Measurements from ENCODE around the gene LLGL2.
"Not testable (repeated sequence)": the region's sequence is repeated elsewhere in the genome, so short reads cannot be mapped to it uniquely, and the experiment has no call there.

Gene LLGL2

DNA sequence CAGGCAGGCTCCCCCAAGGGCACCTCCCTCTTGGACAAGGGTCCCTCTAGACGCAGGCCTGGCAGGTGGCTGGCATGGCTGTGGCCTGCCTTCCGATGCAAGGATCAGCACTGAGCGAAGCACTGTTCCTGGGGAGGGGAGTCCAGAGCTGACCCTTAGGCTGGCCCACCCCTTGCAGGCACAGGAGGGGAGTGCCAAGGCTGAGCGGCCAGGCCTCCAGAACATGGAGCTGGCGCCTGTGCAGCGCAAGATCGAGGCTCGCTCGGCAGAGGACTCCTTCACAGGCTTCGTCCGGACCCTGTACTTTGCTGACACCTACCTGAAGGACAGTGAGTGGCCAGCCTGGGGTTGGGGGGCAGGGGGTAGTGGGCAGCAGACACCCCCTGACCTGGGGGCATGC, 45.3 kb downstream of the LLGL2 start:
- DNase-seq (ENCODE audit: low spot score) = no peak

DNA sequence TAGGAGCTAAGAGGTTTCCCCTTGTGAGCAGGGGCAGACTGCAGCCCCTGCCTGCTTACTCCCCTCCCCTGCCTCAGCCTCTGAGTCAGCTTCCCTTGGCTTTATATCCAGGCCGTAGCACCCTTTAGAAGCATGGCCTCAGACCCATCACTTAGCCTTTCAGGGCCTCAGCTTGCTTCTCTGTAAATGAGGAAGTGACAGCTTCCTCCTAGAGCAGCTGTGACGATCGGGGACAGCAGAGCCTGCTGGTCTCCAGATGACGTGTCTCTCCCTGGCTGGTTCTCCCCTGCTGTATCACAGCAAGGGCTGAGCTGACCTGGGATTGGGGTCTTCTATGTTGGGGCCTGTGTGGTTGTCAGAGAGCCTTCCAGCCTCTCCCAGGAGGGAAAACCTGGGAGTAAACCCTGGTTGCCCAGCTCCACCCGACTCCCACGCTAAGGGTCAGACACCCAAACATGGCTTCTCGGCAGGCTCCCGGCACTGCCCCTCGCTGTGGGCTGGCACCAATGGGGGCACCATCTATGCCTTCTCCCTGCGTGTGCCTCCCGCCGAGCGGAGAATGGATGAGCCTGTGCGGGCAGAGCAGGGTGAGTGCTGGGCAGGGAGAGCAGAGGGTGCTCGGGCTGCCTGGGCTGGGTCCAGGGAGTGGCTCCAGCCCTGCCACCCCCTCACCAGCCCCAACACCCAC, 45.8 kb downstream of the LLGL2 start:
- peak; percentile 9 for DNase-seq (ENCODE audit: low spot score)

DNA sequence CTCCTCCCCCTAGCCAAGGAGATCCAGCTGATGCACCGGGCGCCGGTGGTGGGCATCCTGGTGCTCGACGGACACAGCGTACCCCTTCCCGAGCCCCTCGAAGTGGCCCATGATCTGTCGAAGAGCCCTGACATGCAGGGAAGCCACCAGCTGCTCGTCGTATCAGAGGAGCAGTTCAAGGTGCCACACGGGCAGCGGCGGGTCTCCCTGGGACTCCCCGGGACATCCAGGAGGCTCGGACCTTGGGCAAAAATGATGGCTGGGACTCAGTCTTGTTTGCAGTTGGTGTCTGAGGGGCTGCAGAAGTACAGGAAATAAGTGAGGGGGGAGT, 46.4 kb downstream of the LLGL2 start:
- DNase-seq (ENCODE audit: low spot score) = no peak

DNA sequence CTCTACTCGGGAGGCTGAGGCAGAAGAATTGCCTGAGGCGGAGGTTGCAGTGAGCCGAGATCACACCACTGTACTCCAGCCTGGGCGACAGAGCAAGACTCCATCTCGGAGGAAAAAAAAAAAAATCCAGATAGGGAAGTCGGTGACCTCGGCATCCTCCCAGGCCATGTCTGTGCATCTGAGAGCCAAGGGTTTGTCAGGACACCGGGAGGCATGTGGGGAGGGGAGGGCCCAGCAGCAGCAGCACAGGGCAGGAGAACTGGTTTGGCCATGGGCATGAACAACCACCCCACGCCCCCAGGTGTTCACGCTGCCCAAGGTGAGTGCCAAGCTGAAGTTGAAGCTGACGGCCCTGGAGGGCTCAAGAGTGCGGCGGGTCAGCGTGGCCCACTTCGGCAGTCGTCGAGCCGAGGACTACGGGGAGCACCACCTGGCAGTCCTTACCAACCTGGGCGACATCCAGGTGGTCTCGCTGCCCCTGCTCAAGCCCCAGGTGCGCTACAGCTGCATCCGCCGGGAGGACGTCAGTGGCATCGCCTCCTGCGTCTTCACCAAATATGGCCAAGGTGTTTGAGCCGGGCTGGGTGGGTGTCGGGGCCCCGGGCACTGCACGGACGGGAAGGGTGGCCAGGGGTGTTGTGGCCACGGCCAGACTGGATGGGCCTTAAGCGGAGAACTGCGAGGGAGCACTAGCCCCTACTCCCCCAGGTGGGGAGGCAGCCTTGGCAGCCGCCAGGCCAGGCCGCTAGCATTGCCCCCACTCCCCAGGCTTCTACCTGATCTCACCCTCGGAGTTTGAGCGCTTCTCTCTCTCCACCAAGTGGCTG, 47.4 kb downstream of the LLGL2 start:
- DNase-seq (ENCODE audit: low spot score) = no peak

DNA sequence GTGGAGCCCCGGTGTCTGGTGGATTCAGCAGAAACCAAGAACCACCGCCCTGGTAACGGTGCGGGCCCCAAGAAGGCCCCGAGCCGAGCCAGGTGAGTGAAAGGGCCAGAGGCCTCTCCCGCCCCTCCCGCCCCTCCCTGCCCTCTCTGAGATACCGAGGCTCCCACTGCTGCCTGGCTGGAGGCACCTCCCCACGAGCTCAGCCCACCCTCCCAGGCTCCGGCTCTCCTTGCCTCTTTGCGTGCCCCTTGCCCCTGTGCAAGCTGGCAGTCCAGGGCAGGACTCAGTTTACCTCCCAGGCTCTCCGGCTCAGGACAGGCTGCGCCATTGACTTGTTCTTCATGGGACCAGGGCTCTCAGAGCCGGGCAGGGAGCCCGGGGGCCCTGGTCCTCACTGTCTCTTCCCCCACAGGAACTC, 48.1 kb downstream of the LLGL2 start:
- no peak for DNase-seq (ENCODE audit: low spot score)

DNA sequence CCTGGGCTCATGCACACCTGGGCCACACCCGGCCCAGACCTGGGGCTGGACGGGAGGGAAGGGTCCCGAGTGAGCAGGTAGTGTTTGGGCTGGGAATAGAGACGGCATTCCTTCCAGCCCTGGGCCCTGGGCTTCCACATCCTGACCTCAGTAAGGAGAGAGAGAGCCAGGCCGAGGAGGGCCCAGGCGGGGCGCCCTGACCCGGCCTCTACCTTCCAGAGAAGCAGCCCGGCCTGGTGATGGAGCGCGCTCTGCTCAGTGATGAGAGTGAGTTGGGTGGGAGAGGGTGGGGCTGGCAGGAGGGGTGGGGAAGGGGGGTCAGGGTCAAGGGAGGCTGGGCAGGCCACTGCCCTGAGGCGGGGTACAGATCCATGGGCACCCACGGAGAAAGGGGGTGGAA, 48.5 kb downstream of the LLGL2 start:
- no peak for DNase-seq (ENCODE audit: low spot score)

DNA sequence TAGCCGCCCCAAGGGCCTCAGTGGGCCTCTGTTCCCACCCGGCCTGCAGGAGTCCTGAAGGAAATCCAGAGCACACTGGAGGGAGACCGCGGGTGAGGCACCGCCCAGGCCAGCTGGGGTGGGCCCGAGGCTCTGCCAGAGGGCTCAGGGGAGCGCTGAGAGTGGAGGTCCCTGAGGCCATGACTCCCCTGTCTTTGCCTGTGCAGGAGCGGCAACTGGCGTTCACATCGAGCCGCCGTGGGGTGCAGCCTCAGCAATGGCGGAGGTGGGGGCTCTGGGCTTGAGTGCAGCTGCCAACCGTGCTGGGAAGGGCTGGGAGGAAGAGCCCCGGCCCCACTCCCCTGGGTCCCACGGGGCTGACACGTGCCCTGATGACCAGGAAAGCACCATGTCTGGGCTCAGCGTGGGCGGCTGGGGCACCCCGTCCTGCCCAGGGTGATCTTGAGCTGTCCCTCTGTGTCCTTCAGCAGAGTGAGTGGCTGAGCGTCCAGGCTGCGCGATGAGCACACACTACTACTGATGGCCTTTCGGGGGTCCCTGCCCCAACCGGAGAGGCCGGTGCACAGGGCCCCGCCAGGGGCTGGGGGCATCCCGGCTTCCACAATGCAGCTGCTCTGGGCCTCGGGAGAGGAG, 49.0 kb downstream of the LLGL2 start:
- no peak for DNase-seq (ENCODE audit: low spot score)

DNA sequence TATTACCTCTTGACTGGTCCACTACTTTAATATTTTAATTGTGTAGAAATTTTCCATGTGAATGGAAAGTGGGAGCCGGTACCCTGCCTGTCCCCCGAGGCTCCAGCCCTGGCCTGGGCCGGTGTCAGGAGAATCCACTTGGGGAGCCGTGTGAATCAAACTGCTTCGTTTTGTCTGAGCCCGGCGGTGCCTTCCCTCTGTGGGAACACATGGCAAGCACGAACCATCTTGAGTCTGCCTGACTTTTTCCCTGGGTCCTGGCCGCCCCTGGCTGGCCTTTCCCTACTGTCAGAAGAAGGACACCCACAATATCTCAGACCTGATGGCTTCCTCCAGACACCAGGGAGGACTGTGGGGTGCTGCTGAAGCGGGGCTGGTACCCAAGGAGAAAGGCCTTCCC, 49.7 kb downstream of the LLGL2 start:
- DNase-seq (ENCODE audit: low spot score) = no peak

DNA sequence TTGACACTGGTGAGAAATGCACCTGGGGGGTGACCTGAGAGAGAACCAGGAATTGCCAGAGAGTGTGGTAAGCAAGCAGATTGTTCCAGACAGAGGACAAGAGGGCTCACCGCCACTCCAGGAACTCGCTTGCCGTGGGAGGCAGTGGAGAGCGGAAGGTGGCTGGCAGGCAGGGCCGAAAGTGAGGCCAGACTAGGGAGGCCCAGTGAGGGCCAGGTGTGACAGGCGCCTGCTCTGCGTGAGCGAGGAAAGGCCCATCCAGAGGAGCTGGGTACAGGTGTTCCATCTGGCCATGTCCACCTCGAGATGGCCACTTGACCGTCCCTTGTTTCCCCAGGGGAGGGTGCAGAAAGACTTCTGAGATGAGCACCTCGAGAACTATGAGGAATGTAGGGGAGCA, 50.2 kb downstream of the LLGL2 start:
- DNase-seq (ENCODE audit: low spot score) = no peak

DNA sequence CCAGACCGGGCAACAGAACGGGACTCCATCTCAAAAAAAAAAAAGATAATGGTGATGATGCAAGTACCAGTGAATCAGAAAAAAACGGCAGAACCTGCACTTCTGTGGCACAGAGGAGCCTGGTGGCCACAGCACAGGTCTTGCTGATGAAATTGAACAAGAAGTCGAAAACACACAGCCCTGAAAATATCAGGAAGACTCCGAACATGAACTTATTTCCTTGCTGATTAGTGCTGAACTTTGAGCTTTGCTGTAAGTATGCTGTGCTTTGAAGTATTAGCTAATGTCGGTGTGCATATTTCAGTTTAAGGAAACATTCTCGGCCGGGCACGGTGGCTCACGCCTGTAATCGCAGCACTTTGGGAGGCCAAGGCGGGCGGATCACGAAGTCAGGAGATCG, 51.2 kb downstream of the LLGL2 start:
- no peak for DNase-seq (ENCODE audit: low spot score)

DNA sequence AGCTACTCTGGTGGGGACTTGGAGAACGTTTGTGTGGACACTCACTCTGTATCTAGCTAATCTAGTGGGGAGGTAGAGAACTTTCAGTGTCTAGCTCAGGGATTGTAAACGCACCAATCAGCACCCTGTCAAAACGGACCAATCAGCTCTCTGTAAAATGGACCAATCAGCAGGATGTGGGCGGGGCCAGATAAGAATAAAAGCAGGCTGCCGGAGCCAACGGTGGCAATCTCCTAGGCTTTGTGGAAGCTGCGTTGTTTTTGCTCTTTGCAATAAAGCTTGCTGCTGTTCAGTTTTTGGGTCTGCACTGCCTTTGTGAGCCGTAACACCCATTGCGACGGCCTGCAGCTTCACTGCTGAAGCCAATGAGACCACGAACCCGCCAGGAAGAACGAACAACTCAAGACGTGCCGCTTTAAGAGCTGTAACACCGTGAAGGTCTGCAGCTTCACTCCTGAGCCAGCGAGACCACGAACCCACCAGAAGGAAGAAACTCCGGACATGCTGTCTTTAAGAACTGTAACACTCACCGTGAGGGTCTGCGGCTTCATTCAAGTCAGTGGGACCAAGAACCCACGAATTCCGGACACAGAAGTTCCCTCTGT, 55.7 kb downstream of the LLGL2 start:
- peak; percentile 39 for DNase-seq (ENCODE audit: low spot score)

DNA sequence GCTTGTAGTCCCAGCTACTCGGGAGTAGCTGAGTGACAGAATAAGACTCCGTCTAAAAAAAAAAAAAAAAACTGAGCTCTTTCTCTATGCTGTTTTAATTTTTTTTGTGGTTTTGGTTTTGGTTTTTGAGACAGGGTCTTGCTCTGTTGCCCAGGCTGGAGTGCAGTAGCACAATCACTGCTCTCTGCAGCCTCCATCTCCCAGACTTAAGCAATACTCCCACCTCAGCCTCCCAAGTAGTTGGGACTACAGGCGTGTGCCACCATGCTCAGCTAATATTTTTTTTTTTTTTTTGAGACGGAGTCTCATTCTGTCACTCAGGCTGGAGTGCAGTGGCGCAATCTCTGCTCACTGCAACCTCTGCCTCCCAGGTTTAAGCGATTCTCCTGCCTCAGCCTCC, 57.7 kb downstream of the LLGL2 start:
- DNase-seq (ENCODE audit: low spot score) = not testable (repeated sequence)

DNA sequence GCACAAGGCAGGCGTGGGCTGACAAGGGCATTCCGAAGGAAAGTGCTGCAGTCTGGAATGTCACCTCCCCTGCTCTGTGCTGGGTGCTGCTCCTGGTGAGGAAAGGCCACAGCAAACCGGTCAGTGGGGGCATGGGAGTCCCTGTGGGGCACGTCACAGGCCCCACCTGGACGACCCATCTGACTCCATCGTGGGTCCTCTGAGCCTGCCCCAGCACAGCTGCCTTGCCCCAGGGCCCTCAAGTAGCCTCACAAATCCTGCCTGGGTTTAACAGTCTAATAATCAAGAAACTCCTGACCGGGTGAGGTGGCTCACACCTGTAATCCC, 59.3 kb downstream of the LLGL2 start:
- no peak for DNase-seq (ENCODE audit: low spot score)

DNA sequence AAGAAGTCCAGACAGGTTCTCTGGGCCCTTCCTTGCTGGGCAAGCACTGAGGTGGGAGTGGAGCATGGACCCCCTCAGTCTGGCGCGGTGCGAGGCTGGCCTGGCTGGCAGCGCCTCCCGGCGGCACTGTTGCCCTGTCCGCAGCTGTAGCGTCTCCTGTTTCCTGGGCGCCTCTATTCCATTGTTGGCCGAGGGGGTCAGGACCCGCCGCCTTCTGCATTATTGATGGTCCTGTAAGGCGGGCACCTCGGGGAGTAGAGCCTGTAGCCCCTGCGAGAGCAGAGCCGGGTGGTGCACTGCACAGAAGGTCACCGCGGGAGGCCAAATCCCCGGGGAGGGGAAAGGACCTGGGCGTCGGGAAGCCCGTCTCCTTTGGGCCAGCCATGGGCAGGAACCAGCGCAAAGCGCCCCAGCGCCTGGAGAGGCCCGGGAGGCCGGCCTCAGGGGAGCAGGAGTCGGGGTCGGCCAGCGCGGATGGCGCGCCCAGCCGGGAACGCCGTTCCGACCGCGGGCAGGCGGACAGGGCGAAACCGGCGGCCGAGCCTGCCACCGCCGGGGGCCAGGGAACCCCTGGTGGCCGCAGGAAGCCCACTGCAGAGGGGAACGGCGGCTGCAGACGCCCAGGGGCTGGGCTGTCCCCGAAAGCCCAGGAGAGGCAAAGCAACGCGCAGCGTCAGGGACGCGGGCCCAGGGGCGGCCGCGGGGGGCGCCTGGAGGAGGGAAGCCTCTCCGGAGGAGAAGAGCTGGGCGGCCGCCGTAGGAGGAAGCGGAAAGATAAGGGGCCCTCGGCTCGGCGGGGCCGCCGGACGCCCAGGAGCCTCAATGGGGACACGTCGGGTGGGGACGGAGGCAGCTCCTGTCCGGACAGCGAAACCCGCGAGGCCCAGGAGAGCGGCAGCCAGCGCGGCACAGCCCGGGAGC, 62.4 kb downstream of the LLGL2 start, which contains the start of gene MYO15B:
MYO15B (plus strand) TSS at position 126 of the 921 bp plus-strand sequence; CDS start at position 384, 258 bp downstream.
- DNase-seq (ENCODE audit: low spot score) = peak; percentile 52

DNA sequence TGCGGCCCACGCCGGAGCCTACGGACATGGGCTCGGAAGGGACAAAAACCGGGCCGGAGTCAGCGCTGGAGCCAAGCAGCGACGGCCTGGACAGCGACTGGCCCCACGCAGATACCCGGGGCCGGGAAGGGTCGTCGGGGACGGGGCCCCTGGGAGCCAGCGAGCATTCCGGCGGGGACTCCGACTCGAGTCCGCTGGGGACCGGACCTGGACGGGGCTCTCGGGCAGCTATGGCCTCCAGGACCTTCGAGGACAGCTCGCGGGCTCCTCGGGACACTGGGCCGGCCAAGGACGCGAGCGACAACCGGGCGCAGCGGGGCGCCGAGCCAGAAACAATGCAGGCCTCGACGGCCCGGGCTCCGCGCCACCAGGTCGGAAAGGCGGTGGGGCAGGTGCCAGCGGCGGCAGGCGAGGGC, 63.1 kb downstream of the LLGL2 start:
- peak; percentile 4 for DNase-seq (ENCODE audit: low spot score)

DNA sequence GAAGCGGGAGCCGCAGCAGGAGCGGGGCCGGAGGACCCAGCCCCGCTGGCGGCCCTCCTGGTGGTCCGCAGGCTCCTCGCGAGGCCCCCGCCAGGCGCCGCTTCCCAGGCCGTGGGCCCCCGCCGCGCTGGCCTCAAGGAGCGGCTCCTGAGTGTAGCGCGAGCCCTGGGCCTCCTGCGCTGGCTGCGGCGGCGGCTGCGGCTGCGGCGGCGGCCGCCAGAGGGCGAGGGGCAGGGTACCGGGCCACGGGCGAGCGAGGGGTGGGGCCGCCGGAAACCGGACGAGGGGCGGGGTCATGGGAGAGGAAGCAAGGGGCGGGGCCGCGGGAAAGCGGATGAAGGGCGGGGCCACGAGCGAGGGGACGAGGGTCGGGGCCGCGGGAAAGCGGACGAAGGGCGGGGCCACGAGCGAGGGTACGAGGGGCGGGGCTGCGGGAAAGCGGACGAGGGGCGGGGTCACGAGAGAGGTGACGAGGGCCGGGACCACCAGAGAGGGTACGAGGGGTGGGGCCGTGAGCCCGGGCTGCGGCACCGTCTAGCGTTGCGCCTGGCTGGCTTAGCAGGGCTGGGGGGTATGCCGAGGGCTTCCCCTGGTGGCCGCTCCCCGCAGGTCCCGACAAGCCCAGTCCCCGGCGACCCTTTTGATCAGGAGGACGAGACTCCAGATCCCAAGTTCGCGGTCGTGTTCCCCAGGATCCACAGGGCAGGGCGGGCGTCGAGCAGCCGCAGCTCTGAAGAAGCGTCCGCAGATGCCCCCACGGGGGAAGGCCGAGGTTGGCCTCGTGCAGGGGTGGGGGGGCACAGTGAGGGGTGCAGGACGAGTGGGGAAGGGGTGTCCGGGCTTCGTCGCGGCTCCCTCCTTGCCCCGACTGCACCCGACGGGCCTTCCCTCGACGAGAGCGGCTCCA, 63.8 kb downstream of the LLGL2 start:
- peak; percentile 94 for DNase-seq (ENCODE audit: low spot score)

DNA sequence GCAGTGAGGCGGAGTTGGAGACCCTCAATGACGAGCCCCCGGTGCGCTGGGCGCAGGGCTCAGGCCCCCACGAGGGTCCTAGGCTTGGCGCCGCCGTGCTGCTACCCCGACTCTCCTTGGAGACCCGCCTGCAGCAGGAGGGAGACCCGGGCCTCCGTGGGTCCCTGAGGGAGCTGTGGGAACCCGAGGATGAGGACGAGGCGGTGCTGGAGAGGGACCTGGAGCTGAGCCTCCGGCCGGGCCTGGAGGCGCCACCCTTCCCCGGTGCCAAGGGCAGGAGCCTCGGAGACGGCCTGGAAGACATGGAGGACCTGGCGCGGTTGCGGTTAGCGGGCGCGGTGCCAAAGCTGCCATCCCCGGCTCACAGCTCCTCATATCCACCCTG, 64.4 kb downstream of the LLGL2 start:
- DNase-seq (ENCODE audit: low spot score) = no peak

DNA sequence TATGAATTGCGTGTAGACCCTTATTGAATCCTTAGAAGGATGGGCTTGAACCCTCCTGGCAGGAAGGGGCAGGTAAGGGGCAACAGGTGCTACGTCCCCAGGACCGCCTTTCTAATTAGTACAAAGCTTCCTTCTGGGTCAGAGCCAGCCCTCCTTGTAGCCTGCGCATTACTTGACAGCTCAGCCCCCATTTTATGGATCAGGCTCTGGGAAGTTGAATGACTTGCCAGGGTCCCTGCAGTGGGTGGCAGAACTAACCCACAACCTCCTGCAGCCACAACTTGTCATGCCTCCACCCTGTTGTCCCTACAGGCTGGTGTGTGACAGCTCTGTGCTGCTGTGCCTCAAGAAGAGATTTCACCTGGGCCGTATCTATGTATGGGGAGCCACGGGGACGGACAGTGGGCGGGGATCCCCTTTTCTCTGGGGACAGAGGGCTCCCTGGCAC, 64.8 kb downstream of the LLGL2 start:
- DNase-seq (ENCODE audit: low spot score) = no peak

DNA sequence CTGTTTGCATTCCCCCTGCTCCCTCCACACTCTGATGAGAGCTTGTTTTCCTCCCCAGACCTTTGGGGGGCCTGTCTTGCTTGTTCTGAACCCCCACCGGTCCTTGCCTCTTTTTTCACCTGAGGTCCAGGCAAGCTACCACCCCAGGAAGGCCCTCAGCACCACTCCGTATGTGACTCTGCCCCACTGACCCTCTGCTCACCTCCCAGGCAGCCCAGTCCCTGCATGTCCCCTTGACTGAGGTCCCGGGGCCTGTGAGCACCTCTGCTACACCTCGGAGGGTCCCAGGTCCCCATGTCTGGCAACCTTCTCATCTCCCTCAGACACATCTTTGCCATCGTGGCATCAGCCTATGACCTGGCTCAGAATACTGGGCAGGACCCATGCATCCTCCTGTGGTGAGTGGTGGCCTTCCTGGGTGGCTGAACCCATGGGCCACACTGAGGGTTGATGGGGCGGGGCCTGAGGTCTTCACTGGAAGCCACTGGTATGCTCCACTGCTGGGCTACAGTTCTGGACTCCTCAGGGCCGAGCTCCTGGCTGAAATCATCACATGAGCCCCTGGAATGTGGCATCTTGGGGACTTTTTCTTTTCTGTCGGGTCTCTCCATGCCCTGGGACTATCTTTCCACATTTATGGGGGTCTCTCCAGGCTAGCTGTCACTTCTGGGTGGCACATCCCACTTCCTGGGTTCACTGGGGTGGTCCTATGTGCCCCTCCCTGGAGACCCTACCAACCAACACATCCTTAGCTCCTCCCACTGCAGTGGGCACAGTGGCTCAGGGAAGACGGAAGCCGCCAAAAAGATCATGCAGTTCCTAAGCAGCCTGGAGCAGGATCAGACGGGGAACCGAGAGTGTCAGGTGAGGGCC, 65.6 kb downstream of the LLGL2 start:
- no peak for DNase-seq (ENCODE audit: low spot score)

Measured in CD4-positive, alpha-beta T cell treated with Interleukin-15 for 4 hours (primary cell).